HPDE6-E6E7 (cell line): Measurements from ENCODE around the gene TMCC2.
"Not testable (repeated sequence)": the region's sequence is repeated elsewhere in the genome, so short reads cannot be mapped to it uniquely, and the experiment has no call there.

Experiments used
- DNase-seq: peaks from one replicate; pipeline ENCODE4 v3.0.0; 2011; ENCODE audit warnings: missing footprints; ENCODE audit errors: extremely low spot score

The TMCC2 gene

GRCh38 chr1:205214756-205215155 lies 13.0 kb upstream of the TMCC2 start:
- no peak for DNase-seq

GRCh38 chr1:205216588-205216987 lies 11.2 kb upstream of the TMCC2 start:
- DNase-seq = no peak

GRCh38 chr1:205217418-205217817 lies 10.3 kb upstream of the TMCC2 start:
- no peak for DNase-seq

GRCh38 chr1:205220421-205220820 lies 7.3 kb upstream of the TMCC2 start:
- no peak for DNase-seq

GRCh38 chr1:205224736-205225135 lies 3.0 kb upstream of the TMCC2 start:
- no peak for DNase-seq

- DNase-seq = no peak
These were observed 1.6 kb upstream of the TMCC2 start for GRCh38 chr1:205225901-205226765.

GRCh38 chr1:205226868-205227583 lies 720 bp upstream of the TMCC2 start:
- no peak for DNase-seq

GRCh38 chr1:205228093-205228521 lies 361 bp downstream of the TMCC2 start:
- no peak for DNase-seq

- peak; percentile 86 for DNase-seq
These were observed 1.7 kb downstream of the TMCC2 start for GRCh38 chr1:205229399-205229871.

- DNase-seq = no peak
These were observed 2.4 kb downstream of the TMCC2 start for GRCh38 chr1:205229916-205230700.

GRCh38 chr1:205230982-205231381 lies 3.2 kb downstream of the TMCC2 start:
- DNase-seq = no peak

GRCh38 chr1:205232127-205232820 lies 4.5 kb downstream of the TMCC2 start:
- no peak for DNase-seq

- no peak for DNase-seq
These were observed 5.2 kb downstream of the TMCC2 start for GRCh38 chr1:205232945-205233397.

GRCh38 chr1:205233986-205234385 lies 6.2 kb downstream of the TMCC2 start:
- DNase-seq = not testable (repeated sequence)

GRCh38 chr1:205235951-205236350 lies 8.2 kb downstream of the TMCC2 start:
- no peak for DNase-seq

GRCh38 chr1:205236526-205236925 lies 8.8 kb downstream of the TMCC2 start:
- no peak for DNase-seq

- no peak for DNase-seq
These were observed 9.3 kb downstream of the TMCC2 start for GRCh38 chr1:205236951-205237475.

- DNase-seq = no peak
These were observed 10.1 kb downstream of the TMCC2 start for GRCh38 chr1:205237526-205238484.

- no peak for DNase-seq
These were observed 11.3 kb downstream of the TMCC2 start for GRCh38 chr1:205239078-205239477.

GRCh38 chr1:205240118-205240517 lies 12.4 kb downstream of the TMCC2 start:
- DNase-seq = no peak
